Mesenchymal stem cell (in vitro differentiated cells and primary cell): ENCODE measurements around the gene FUBP3.
A peak's percentile ranks its signal among the peaks of the same experiment; 100 is the strongest.

Experiments
- DNase-seq: peaks from one replicate; pipeline ENCODE4 v3.0.0-alpha.2; 2013
- H2AFZ ChIP-seq: one replicate; pipeline ENCODE4 v1.6.1; 2013; ENCODE audit warnings: low read depth, mild to moderate bottlenecking, control low read depth, inconsistent platforms, low read length, moderate library complexity
- H2AK5ac ChIP-seq: 2 replicates; pipeline ENCODE4 v1.6.1; 2013; ENCODE audit warnings: low read length, moderate library complexity, mild to moderate bottlenecking, inconsistent platforms; ENCODE audit not compliant: severe bottlenecking
- H2BK120ac ChIP-seq: one replicate; pipeline ENCODE4 v1.6.1; 2013; ENCODE audit warnings: low read depth, mild to moderate bottlenecking, inconsistent platforms, low read length, moderate library complexity
- H2BK12ac ChIP-seq, 2 experiments: one replicate each; pipeline ENCODE4 v1.6.1; 2013; ENCODE audit warnings: inconsistent platforms in 2 of 2, low read length in 2 of 2, mild to moderate bottlenecking in 2 of 2, moderate library complexity in 2 of 2, control low read depth in 1 of 2
- H2BK15ac ChIP-seq: one replicate; pipeline ENCODE4 v1.6.1; 2013; ENCODE audit warnings: mild to moderate bottlenecking, low read depth, inconsistent platforms; ENCODE audit not compliant: poor library complexity, severe bottlenecking
- H2BK5ac ChIP-seq: 2 replicates; pipeline ENCODE4 v1.6.1; 2013; ENCODE audit warnings: low read depth, mild to moderate bottlenecking, low read length, control low read depth, inconsistent platforms; ENCODE audit not compliant: poor library complexity, severe bottlenecking
- H3K14ac ChIP-seq, 2 experiments: one replicate each; pipeline ENCODE4 v1.6.1; 2013; ENCODE audit warnings: inconsistent platforms in 2 of 2, low read length in 2 of 2, control low read depth in 1 of 2, mild to moderate bottlenecking in 1 of 2, moderate library complexity in 1 of 2
- H3K18ac ChIP-seq, 2 experiments: one replicate each; pipeline ENCODE4 v1.6.1; 2013; ENCODE audit warnings: inconsistent platforms in 2 of 2, low read length in 2 of 2, control low read depth in 1 of 2, low read depth in 1 of 2, mild to moderate bottlenecking in 1 of 2
- H3K23ac ChIP-seq, 2 experiments: one replicate each; pipeline ENCODE4 v1.6.1; 2013; ENCODE audit warnings: inconsistent platforms in 2 of 2, low read length in 2 of 2, mild to moderate bottlenecking in 2 of 2, moderate library complexity in 2 of 2, control low read depth in 1 of 2
- H3K27ac ChIP-seq: 2 replicates; pipeline ENCODE4 v1.5.1; 2013; ENCODE audit warnings: mild to moderate bottlenecking, moderate library complexity, low read length, control low read depth, inconsistent platforms; ENCODE audit not compliant: poor library complexity, severe bottlenecking
- H3K27me3 ChIP-seq, 2 experiments: 2 replicates each; pipeline versions ENCODE4 v1.6.1 to v1.7.0; 2013; ENCODE audit warnings: low read length in 2 of 2, mild to moderate bottlenecking in 2 of 2, moderate library complexity in 2 of 2, control low read depth in 1 of 2, inconsistent platforms in 1 of 2; ENCODE audit not compliant: control insufficient read depth in 1 of 2, insufficient read depth in 1 of 2
- H3K36me3 ChIP-seq, 2 experiments: 2 replicates each; pipeline versions ENCODE4 v1.6.1 to v1.7.0; 2013; ENCODE audit warnings: low read length in 2 of 2, control low read depth in 1 of 2, inconsistent platforms in 1 of 2, low read depth in 1 of 2, mild to moderate bottlenecking in 1 of 2; ENCODE audit not compliant: insufficient read depth in 2 of 2, control insufficient read depth in 1 of 2
- H3K4ac ChIP-seq, 2 experiments: one replicate each; pipeline ENCODE4 v1.6.1; 2013; ENCODE audit warnings: inconsistent platforms in 2 of 2, low read length in 2 of 2, mild to moderate bottlenecking in 2 of 2, moderate library complexity in 2 of 2, control low read depth in 1 of 2, low read depth in 1 of 2
- H3K4me1 ChIP-seq: 2 replicates; pipeline ENCODE4 v1.6.1; 2013; ENCODE audit warnings: low read depth, low read length, control low read depth; ENCODE audit not compliant: control insufficient read depth, insufficient read depth
- H3K4me2 ChIP-seq: 2 replicates; pipeline ENCODE4 v1.6.1; 2013; ENCODE audit warnings: low read length, mild to moderate bottlenecking, inconsistent platforms; ENCODE audit not compliant: poor library complexity, severe bottlenecking
- H3K4me3 ChIP-seq, 2 experiments: 2 replicates each; pipeline versions ENCODE4 v1.5.1 to v1.7.0; 2013; ENCODE audit warnings: low read length in 2 of 2, mild to moderate bottlenecking in 2 of 2, control low read depth in 1 of 2, low read depth in 1 of 2; ENCODE audit not compliant: insufficient read depth in 1 of 2
- H3K79me1 ChIP-seq: replicated peaks from 2 replicates; pipeline ENCODE4 v1.6.1; 2013; ENCODE audit warnings: mild to moderate bottlenecking, control low read depth, low read length, inconsistent platforms; ENCODE audit not compliant: poor library complexity, severe bottlenecking
- H3K9ac ChIP-seq: 2 replicates; pipeline ENCODE4 v1.7.0; 2013; ENCODE audit warnings: mild to moderate bottlenecking, low read length, moderate library complexity
- H3K9me3 ChIP-seq: 2 replicates; pipeline ENCODE4 v1.7.0; 2013; ENCODE audit warnings: mild to moderate bottlenecking, low read length; ENCODE audit not compliant: control insufficient read depth
- H4K8ac ChIP-seq: one replicate; pipeline ENCODE4 v1.6.1; 2013; ENCODE audit warnings: inconsistent platforms, mild to moderate bottlenecking, low read length, moderate library complexity
- H4K91ac ChIP-seq: one replicate; pipeline ENCODE4 v1.6.1; 2013; ENCODE audit warnings: mild to moderate bottlenecking, low read length, inconsistent platforms
- WGBS: methylation state at CpG from one replicate; pipeline ENCODE4 v1.1.7; 2013; ENCODE audit warnings: mixed read lengths; 5-methylcytosine and 5-hydroxymethylcytosine counted together

FUBP3 gene

DNA sequence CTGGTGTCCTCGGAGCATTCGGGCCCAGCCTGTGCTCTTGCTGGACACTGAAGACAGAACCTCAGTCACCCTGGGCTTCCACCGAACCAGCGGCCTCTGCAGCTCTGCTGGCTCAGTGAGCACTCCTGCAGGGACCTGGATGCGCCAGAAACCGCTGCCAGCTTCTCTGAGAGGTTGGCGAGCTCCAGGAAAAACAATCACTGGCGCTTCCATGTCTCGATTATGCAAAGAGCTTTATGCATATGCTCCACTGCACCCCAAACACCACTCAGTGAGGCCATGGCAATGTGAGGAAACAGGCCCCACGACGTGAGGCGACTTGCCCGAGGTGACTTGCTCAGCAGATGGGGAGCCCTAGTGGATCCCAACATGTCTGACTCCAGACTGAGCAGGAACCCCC lies 96.0 kb downstream of the FUBP3 start:
- H3K4me2 ChIP-seq: no peak overlapping the region
- H3K4ac ChIP-seq: no peak overlapping the region
- WGBS: 93% methylated on average over 13 of the region's 13 CpGs

DNA sequence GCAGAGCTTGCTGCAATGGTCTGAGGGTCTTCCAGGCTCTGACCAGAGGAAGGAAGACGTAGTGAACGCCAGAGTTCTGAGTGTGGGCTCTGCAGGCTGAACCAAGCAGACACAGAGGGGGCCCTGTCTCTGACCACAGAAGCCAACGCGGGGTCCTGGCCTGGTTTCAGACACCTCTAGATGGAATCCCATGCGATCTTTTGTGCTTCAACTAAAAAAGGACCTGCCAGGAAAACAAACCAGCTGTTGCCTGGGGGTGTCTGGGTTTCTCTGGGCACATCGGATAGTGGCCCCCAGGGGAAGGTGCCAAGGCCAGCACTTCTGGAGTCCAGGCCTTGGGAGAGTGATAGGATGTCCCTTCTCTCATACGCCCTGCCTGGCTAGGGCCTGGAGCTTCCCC lies 97.9 kb downstream of the FUBP3 start:
- no peak overlapping the region for H2BK12ac ChIP-seq
- no peak overlapping the region for H2AFZ ChIP-seq
- H4K8ac ChIP-seq: no peak overlapping the region
- H3K9me3 ChIP-seq: no peaks in the 10 kb centered on the region
- H3K4me2 ChIP-seq: no peak overlapping the region
- no peaks in the 10 kb centered on the region for H3K36me3 ChIP-seq
- peaks cover 10% of the 10 kb centered on the region for H3K4me1 ChIP-seq
- H3K4me3 ChIP-seq: no peak overlapping the region
- no peak overlapping the region for H2AK5ac ChIP-seq
- no peak overlapping the region for H3K27ac ChIP-seq
- no peak overlapping the region for H2BK5ac ChIP-seq
- H3K4ac ChIP-seq: no peak overlapping the region
- WGBS: 84% methylated on average over 7 of the region's 7 CpGs
- peaks cover 20 to 42% of the 10 kb centered on the region in 2 experiments for H3K27me3 ChIP-seq
- no peak overlapping the region for H3K14ac ChIP-seq
- H3K9ac ChIP-seq: no peak overlapping the region
- no peak overlapping the region for H2BK120ac ChIP-seq
- DNase-seq: no peak
- no peak overlapping the region for H3K18ac ChIP-seq
- no peak overlapping the region for H2BK15ac ChIP-seq
- no peaks in the 10 kb centered on the region for H3K79me1 ChIP-seq
- H4K91ac ChIP-seq: no peak overlapping the region
- no peak overlapping the region for H3K23ac ChIP-seq

More for the DNA sequence above, 96.0 kb downstream of the FUBP3 start:
- H3K27me3 ChIP-seq: peaks cover 16 to 39% of the 10 kb centered on the region in 2 experiments
- H3K14ac ChIP-seq: no peak overlapping the region
- H3K18ac ChIP-seq: no peak overlapping the region
- no peaks in the 10 kb centered on the region for H3K79me1 ChIP-seq
- no peak overlapping the region for H4K8ac ChIP-seq
- H2BK12ac ChIP-seq: no peak overlapping the region
- H3K36me3 ChIP-seq: no peaks in the 10 kb centered on the region
- H2AFZ ChIP-seq: no peak overlapping the region
- H3K27ac ChIP-seq: no peak overlapping the region
- no peak overlapping the region for H2BK5ac ChIP-seq
- DNase-seq: no peak
- H2BK120ac ChIP-seq: no peak overlapping the region
- H3K9ac ChIP-seq: no peak overlapping the region
- no peaks in the 10 kb centered on the region for H3K4me1 ChIP-seq
- no peaks in the 10 kb centered on the region for H3K9me3 ChIP-seq
- no peak overlapping the region for H3K23ac ChIP-seq
- H3K4me3 ChIP-seq: no peak overlapping the region
- peak overlapping the region; percentile 85 for H2BK15ac ChIP-seq
- H4K91ac ChIP-seq: no peak overlapping the region
- no peak overlapping the region for H2AK5ac ChIP-seq

DNA sequence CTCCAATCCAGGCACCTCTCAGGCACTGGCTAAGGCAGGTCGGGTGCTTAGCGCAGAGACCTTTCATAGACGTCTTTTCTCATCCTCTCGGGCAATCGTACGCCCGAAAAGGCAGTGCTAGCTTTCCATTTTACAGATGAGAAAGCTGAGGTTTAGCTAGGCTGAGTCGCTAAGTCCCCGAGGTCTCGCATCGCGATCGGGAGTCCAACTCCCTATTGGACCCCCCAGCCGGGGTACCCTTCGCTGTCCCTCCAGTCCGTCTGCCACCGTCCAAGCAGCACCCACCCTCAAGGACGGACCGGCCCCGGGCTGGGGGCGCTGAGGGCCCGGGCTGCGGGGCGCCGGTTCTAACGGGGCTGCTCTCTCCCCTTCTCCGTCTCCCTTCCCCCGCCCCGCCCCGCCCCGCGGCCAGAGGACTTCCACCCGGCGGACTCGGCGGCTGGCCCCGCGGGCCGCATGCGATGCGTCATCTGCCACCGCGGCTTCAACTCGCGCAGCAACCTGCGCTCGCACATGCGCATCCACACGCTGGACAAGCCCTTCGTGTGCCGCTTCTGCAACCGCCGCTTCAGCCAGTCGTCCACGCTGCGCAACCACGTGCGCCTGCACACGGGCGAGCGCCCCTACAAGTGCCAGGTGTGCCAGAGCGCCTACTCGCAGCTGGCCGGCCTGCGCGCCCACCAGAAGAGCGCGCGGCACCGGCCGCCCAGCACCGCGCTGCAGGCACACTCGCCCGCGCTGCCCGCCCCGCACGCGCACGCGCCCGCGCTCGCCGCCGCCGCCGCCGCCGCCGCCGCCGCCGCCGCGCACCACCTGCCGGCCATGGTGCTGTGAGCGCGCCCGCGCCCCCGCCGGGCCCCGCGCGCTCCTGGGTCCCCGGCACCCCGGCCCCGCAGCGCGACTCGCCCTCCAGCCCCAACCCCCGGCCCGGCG lies 101.7 kb downstream of the FUBP3 start:
- Histone ChIP-seq H3K79me1 (no peaks in the 10 kb centered on the region), H3K27ac (no peak overlapping the region), H2AK5ac (no peak overlapping the region), H2BK12ac (no peak overlapping the region), H4K91ac (no peak overlapping the region), H2BK5ac (peak overlapping the region; percentile 61), H2BK120ac (no peak overlapping the region), H3K27me3 (peaks cover 20 to 36% of the 10 kb centered on the region in 2 experiments), H4K8ac (peak overlapping the region; percentile 53), H2AFZ (peak overlapping the region; percentile 88), H2BK15ac (no peak overlapping the region), H3K9me3 (peaks cover 5% of the 10 kb centered on the region), H3K4me1 (peaks cover 13% of the 10 kb centered on the region), H3K4ac (peak overlapping the region in 1 of 2 experiments; percentile 7), H3K4me3 (peak overlapping the region; percentile 67 to 71), H3K18ac (peak overlapping the region in 1 of 2 experiments; percentile 56), H3K14ac (no peak overlapping the region), H3K36me3 (no peaks in the 10 kb centered on the region), H3K4me2 (peak overlapping the region; percentile 98), H3K9ac (peak overlapping the region; percentile 58), H3K23ac (no peak overlapping the region)
- WGBS: 6% methylated on average over 80 of the region's 116 CpGs
- DNase-seq: peak; percentile 91

DNA sequence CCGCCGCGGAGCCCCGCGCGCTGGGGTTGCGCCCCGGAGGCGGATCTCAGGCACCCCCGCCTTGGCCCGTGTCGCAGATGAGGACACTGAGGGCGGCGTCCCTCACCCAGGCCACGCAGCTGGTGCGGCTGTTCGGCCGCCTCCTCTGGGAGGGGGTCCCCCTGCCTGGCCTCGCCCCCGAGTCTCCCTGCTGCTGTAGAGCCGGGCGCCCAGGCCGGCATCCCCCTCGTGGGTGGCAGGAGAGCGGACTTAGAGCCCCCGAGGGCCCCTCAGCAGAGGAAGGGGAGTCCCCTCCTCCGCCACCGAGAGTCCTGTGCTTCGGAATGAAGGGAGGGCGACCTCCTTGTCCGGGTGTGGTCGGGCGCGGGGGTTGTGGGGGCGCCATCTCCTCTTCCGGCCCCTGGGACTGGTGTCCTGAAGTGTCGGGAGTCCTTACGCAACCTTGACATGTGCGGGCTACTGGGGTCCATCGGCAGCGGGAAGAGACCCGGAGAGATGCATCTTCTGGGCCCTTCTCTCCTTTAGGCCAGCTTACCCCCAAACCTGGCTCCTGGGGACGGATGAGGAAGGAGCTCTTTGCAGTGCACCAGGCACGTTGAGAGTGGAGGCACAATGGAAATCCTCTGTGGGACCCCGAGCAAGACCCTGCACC lies 102.5 kb downstream of the FUBP3 start:
- peaks cover 20 to 36% of the 10 kb centered on the region in 2 experiments for H3K27me3 ChIP-seq
- WGBS: under 1% methylated on average over 43 of the region's 45 CpGs
- no peak overlapping the region for H2AK5ac ChIP-seq

More for the DNA sequence above, 102.5 kb downstream of the FUBP3 start:
- Histone ChIP-seq H3K36me3 (no peaks in the 10 kb centered on the region), H3K23ac (peak overlapping the region in 1 of 2 experiments; percentile 45), H2AFZ (peak overlapping the region; percentile 86), H3K27ac (no peak overlapping the region), H3K9ac (no peak overlapping the region), H3K4me1 (peaks cover 13% of the 10 kb centered on the region), H4K8ac (peak overlapping the region; percentile 21), H3K79me1 (no peaks in the 10 kb centered on the region), H3K18ac (peak overlapping the region in 1 of 2 experiments; percentile 26), H2BK15ac (peak overlapping the region; percentile 55), H3K4me2 (peak overlapping the region; percentile 98), H4K91ac (no peak overlapping the region), H2BK120ac (no peak overlapping the region), H3K4ac (no peak overlapping the region), H3K9me3 (peaks cover 5% of the 10 kb centered on the region), H3K4me3 (peak overlapping the region; percentile 67 to 71), H2BK12ac (no peak overlapping the region), H2BK5ac (no peak overlapping the region), H3K14ac (no peak overlapping the region)
- DNase-seq: no peak
